ENCODE data around the gene TMEM253.

- TF ChIP-seq POLR2AphosphoS5 (IDR thresholded peaks at IDR 0.05; ENCODE audit: insufficient read depth in 1 of 2, low read depth in 1 of 2), result no peak
- no peak for TF ChIP-seq CTCF (IDR thresholded peaks at IDR 0.05)
- TF ChIP-seq POLR2A (IDR thresholded peaks at IDR 0.05), result no peak
Observed at GRCh38 chr14:21078726-21079125, 22.1 kb upstream of the TMEM253 start.

All from vagina (tissue), 2 donors.